K562 (cell line): Measurements from ENCODE around the gene AFF2. TPM values are rescaled to one million over a fixed set of nuclear protein-coding genes. Genes with fewer than 3 reads are reported as not detected.

ENCODE experiments used
- ILF3 ChIP-seq: fragments of 450-650 bp; IDR thresholded peaks from 2 replicates; pipeline ENCODE4 v1.6.1; 2018; ENCODE audit warnings: antibody characterized with exemption, mild to moderate bottlenecking, moderate library complexity, borderline replicate concordance
- MAFK ChIP-seq: IDR thresholded peaks from 2 replicates; pipeline ENCODE4 v1.6.1; 2011; ENCODE audit warnings: low read length, improper control_type of control experiment
- SMARCC2 ChIP-seq: fragments of 450-650 bp; IDR thresholded peaks from 2 replicates; pipeline ENCODE4 v1.6.1; 2017; ENCODE audit warnings: antibody characterized with exemption, moderate library complexity, mild to moderate bottlenecking, low read depth
- THRAP3 ChIP-seq: fragments of 450-650 bp; IDR thresholded peaks from 2 replicates; pipeline ENCODE4 v1.6.1; 2016; ENCODE audit warnings: mild to moderate bottlenecking, inconsistent platforms, borderline replicate concordance
- polyA plus RNA-seq, 8 experiments: library from polyadenylated mRNA; depleted of rRNA in 4 of 8; stranded (reverse) in 5 of 8; unstranded in 3 of 8; fragments of >200 nt; fragmentation: Nextera tagmentation in 2 of 8; fragmentation: Illumina TruSeq in 1 of 8; extraction: Ambion mirVana in 2 of 8; extraction: Trizol in 1 of 8; gene quantifications; 2 replicates each; pipeline versions ENCODE4 v1.2.1 to v1.2.3, GENCODE V29; 2011 to 2014; ENCODE audit warnings: inconsistent platforms in 1 of 8, missing spikeins in 1 of 8
- small RNA-seq: library from RNA; depleted of rRNA; stranded (forward); fragments of <200 nt; gene quantifications from one replicate; pipeline ENCODE3, GENCODE V24; 2014
- total RNA-seq, 7 experiments: library from RNA; depleted of rRNA in 6 of 7; stranded (reverse); fragments of >200 nt in 6 of 7; fragmentation: Illumina TruSeq in 2 of 7; extraction: Trizol in 2 of 7; gene quantifications; 2 replicates each; pipeline versions ENCODE4 v1.2.1 to v1.2.3, GENCODE V29; 2011 to 2021; ENCODE audit warnings: low replicate concordance in 1 of 7

The AFF2 gene
- total and polyA plus RNA-seq, 9 of the 15 experiments (the other 6 are each of a cell fraction or from before 2014, with no cell fraction given), result 0.01 to 0.20 (median 0.07) TPM

- TF ChIP-seq ILF3 (no peak), SMARCC2 (no peak), MAFK (peak; percentile 81), THRAP3 (no peak)
Measured at GRCh38 chrX:149045645-149046210, 545.3 kb downstream of the AFF2 start (continued).

Small RNAs within 50 kb of the gene (small RNA-seq; reads per million reads assigned to genes)
- not detected for gene RN7SKP267
